GM21528 (cell line): ENCODE measurements around the gene ENKUR.
"Not testable (repeated sequence)": the region's sequence is repeated elsewhere in the genome, so short reads cannot be mapped to it uniquely, and the experiment has no call there.

Source experiments
- ATAC-seq: cut with Tn5 transposase; IDR thresholded peaks from one replicate; pipeline ENCODE4 v1.9.1; 2021; ENCODE audit warnings: mild to moderate bottlenecking, moderate library complexity; ENCODE audit not compliant: unreplicated experiment, low FRiP score

The ENKUR gene

GRCh38 chr10:24979685-24980084 lies 36.3 kb downstream of the ENKUR start:
- ATAC-seq = no peak

DNA sequence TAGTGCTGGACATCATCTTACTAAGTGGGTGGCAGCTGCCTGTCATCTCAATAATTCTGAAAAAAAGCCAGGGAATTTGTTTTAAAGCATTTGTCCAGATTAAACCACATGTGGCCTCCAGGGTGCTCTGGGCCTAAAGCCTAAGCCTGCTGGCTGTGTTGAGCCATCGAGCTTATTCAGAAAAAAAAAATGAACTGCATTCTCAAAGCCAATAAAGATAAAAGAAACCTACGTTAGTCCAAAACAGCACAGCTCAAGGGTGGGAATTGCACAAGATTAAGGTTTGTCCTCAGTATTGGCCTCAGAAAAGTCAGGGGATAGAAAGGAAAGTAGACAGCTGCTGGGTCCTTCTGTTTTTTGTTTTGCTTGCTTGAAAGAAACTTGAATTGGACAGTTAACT lies 41.0 kb downstream of the ENKUR start:
- ATAC-seq = no peak

DNA sequence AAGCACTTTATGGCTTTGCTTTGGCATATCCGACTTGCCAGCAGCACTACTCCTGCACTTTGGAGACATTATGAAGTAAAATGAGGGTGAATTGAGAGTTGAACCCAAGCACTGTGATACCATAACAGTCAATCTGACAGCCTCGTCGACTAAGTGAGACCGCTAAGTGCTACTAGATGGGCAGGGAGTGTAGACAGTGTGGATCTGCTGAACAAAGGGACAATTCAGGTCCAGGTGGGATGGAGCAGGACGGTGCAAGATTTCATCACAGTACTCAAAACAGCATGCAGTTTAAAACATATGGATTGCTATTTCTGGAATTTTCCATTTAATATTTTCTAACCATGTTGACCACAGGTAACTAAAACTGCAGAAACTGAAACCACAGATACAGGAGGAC lies 42.8 kb downstream of the ENKUR start:
- ATAC-seq = no peak

- no peak for ATAC-seq
These were observed 44.6 kb downstream of the ENKUR start for GRCh38 chr10:24971374-24971773.

DNA sequence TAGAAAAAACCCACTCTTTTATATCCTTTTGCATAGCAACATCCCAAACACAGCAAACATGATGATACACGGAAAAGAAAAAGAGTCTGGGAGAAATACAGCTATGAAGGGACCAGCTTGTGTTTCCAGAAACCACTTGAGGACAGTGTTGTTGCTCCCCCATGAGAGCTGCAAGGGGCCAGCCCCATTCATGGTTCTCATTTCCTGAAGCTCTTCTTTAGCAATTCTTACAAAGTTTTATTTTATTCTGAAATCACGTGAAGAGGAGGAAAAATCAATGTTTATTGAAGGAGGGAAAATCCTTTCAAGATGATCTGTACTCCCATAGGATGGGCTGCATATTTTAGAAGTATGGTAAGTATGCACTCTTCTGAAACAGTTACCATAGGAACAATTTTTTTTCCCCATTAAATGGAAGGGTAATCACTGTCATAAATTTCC lies 46.1 kb downstream of the ENKUR start:
- ATAC-seq = no peak

DNA sequence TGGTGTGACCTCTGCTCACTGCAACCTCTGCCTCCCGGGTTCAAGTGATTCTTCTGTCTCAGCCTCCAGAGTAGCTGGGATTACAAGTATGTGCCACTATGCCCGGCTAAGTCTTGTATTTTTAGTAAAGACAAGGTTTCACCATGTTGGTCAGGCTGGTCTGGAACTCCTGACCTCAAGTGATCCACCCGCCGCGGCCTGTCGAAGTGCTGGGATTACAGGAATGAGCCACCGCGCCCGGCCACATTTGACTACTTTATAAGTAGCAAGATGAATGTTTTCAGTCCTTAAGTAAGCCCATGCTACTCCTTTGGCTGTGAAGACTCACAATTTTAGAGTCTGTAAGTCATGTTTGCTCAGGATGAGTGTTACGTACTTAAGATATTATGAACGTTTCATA lies 47.0 kb downstream of the ENKUR start:
- ATAC-seq = not testable (repeated sequence)

DNA sequence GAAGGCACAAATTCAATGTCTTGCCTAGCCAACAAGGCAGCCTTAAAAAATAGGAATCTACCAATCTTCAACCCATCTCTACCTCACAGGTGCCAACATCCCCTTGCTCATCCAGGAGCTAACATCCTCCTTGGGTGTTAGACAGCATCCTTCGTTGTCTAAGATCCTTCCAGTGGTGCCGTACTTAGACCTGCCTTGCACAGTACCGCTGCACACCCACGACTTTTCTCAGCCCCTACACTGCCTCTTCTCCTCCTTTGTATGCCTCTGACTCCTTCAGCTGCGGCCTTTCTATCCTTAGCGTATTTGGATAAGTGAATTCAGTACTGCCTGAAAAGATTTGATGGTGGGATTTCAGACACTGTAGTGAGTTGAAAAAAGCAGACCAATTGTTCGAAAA lies 47.6 kb downstream of the ENKUR start:
- ATAC-seq = no peak

GRCh38 chr10:24966962-24967481 lies 48.9 kb downstream of the ENKUR start:
- no peak for ATAC-seq

GRCh38 chr10:24965051-24965450 lies 50.9 kb downstream of the ENKUR start:
- no peak for ATAC-seq

GRCh38 chr10:24963521-24964041 lies 52.4 kb downstream of the ENKUR start:
- ATAC-seq = no peak

DNA sequence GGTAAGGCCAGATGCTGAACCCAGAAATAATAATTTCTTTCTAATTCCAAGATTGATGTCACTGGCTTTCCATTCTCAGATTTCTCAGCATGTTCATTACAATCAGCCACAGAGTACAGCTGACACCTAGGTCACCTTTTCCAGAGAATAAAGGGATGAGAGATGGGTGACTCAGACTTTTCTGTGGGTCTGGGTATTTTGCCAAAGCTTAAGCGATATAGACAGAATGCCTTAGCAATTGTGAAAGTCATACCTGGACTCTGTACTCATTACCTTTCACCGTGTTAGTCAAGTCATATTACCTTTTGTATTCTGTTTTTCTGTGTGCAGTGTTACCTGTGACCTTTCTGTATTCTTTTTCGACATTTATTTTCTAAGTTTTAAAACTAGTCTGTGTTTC lies 53.0 kb downstream of the ENKUR start:
- ATAC-seq = no peak

GRCh38 chr10:24961582-24961981 lies 54.4 kb downstream of the ENKUR start:
- ATAC-seq = no peak

DNA sequence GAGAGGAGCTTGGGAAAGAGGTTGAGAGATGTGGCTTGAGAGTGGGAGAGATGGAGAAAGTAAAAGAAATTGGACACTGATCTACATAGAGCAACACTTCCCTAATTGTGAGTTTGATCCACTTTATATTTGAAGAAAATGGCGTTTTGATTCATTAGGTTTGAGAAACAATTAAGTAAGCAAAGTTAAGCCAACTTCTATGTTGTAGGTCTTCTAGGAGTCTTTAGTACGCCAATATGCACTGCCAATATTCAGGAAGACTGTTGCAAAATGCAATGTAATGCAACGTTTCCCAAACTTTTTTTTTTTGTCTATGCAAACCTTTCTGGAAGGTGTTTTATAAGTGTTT lies 56.6 kb downstream of the ENKUR start:
- no peak for ATAC-seq

DNA sequence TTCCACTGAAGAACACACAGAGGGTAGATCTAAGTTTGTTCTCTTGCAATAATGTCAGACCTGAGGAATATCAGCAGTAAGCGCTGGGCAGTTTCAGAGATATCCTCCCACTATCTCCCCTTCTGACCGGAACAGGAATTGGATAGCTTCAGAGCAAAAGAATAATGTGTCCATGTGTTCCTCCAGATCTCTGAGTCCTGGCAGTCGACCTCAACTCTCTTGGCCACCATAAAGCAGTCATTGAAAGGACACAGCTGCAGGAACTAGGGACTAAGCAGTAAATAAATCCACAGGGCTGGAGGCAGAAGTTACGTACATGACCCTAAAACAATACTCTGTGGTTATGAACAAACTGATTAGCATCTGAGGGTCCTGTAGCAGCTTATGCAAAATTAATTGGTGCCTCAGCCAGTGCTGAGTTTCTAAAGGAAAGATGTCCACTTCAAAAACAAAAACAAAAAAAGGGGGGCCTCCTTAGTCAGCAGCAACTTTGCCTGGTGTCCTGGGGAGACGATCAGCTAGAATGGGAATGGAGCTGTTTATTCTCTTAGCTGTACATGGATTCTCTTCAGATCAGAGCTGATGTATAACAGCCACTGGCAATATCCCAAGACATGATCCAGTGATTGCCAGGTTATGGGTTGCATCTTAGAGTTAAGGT lies 57.1 kb downstream of the ENKUR start:
- no peak for ATAC-seq

- no peak for ATAC-seq
These were observed 57.8 kb downstream of the ENKUR start for GRCh38 chr10:24958091-24958720.

DNA sequence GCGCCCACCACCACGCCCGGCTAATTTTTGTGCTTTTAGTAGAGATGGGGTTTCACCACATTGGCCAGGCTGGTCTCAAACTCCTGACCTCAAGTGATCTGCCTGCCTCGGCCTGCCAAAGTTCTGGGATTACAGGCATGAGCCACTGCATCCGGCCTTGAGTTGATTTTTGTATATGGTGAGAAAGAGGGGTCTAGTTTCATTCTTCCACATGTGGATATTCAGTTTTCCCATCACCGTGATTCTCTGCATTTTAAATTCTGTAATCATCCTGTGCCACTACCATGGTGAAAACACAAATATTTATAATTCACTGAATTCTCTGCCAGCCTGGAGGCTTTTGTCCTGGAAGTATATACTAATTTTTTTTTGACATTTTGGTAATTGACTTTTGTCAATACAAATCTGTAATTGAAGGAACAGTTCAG lies 58.3 kb downstream of the ENKUR start:
- ATAC-seq = not testable (repeated sequence)

DNA sequence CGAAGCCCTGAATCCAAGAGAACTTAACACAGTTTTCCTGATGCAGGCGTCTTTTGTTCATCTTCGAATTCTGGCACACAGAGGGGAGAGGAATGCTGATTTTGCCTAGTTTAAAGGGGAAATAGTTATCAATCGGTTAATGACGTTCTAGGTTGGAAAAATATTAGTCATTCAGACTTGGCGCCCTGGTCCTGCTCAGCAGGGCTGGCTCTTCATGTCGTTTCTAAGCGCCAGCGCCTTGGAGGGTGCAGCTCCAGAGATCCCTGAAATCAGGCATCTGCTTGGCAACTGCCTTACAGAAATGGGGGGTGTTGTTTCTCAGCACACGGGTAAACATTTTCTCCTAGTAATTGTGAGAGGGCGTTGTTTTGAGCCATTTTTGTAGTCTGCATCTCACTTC lies 62.3 kb downstream of the ENKUR start:
- ATAC-seq = no peak

DNA sequence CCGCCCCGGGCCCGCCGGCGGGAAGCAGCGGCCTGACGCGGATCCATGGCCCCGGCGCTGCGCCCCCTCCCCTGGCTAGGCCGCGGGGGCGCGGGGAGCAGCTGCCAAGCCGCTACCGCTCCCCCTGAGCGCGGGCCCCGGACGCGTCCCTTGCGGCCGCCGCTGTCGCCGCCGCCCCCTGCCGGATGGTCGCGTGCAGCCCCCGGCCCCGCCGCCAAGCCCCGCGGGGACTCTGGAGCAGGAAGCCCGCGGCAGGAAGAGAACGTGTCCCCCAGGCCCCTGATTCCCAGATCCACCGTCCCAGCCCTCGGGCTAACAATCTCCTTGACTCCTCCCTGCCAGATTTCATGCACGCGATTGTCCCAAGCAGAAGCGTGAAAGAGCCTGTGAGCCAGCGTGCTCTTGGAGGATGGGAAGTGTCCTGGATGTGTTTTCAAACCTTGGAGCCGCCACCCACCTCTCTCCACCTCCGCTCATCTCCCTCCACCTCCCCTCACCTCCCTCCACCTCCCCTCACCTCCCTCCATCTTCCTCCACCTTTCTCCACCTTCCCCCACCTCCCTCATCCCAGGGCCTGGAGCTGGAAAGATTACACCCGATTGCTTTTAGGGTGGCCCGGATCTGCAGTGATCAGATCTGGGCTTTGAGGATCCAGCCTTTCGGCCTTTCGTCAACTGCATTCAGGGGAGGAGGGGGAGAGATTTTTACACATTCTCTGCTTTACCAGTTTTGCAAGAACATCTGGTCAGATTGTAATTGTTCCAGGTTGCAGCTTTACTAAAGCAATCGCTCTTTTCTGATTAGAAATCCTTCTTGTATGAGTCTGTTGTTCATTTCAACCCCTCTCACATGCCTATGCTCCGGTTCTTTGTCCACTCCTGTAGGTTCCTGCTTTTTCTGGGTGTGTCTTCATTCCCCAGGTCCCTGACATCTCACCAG lies 63.0 kb downstream of the ENKUR start:
- ATAC-seq = peak; percentile 73

DNA sequence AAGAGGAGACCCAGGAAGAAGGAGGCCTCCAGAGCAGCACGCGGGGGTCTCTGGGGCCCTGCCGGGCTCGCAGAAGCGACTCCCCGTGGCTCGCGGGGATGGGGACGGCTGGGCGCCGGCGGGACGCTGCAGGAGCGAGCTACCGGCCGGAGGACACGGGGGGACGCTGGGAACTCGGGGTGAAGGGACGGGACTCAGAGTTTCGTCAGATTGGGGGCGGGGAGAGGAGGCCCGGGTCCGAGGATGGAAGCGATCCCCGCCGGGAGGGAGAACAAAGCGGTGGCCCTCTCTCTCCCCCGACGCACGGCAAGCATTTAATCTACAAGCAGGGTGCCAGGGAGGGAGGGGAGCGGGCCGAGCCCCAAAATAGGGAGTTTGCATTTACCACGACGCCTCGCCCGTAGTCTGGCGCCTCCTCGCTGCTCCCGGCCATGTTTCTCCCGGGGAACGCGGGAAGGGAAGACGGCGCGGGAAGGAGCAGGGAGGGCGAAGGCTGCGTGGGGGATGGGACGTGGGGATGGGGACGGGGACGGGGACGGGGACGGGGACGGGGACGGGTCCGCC lies 63.7 kb downstream of the ENKUR start, which contains the start of gene PRTFDC1:
TSS of gene PRTFDC1 (minus strand) at position 464 of the 564 bp plus-strand sequence. CDS start at position 433, 31 bp downstream.
- peak; percentile 46 for ATAC-seq
